Glomerular visceral epithelial cell (primary cell): ENCODE measurements around the gene PIGC.

ENCODE experiments used
- DNase-seq: peaks from one replicate; pipeline ENCODE4 v3.0.0-alpha.2; 2016; ENCODE audit errors: extremely low spot score

PIGC gene

DNA sequence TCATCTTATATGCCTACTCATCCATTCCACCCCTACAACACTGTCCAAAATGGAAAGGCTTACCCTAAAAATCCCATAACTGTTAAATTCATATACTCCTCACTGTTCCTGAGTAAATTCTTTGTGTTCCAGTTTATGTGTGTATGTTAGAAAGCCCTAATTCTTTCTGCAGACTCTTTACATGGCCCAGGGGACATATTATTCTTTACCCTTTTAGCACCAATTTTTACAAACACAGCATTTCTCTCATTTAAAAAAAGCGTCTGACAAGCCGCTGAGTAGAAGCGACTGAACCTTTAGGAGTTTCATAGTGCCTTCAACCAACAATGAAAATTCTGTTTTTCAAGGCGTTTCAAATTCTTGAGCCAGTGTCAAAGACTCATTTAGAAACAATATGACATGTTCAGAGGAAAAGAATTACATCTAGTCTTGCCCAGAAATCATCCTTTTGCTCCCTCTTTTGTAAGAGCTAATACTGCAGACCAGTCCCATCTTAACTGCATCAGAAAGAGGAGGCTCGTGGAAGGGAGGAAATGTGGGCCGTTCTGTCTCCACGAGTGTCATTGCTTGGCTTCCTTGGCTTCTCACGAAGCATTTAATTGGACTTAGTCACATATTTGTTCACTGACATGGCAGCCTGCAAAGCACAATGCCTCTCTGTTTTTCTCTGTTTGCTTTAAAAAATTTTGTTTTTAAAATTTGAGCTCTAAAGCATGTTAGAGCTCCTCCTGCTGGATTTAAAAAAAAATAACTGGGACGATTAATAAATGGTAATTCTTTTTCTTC, 44.7 kb downstream of the PIGC start:
- peak; percentile 85 for DNase-seq

DNA sequence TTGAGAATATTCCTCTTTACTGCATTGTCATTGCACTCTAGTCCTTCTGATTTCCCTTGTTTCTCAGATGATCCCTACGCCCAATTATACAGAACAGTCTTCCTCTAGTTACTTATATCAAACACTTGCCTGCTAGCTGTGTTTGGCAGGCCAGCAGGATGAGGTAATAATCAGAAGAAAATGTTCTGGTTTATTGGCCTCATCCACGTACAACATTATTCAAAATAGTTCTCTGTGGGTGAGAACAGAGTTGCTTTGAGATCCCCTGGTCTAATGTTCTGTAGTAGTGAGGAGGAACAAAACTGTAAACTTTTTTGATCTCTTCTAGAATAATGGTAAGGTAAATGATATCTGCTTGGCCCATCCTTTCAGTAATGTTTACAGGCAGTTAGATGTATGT, 45.7 kb downstream of the PIGC start:
- DNase-seq: no peak

DNA sequence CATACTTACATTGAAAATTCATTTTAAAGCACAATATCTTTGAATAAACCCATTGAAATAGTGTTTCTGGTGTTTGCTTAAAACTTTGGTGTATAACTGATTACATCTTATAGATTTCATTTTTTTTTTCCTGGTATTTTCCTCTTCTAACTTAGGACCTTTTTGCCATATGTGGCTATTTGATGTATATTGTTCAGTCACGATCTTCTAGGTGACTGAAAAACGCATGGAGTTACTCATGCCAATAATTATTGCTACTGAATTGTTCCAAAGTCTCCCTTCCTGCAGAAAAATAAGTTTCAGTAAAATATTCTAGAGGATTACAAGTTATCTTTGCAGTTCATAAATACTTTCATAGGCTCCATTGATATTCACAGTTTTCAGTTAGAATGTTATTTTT, 46.2 kb downstream of the PIGC start:
- no peak for DNase-seq

DNA sequence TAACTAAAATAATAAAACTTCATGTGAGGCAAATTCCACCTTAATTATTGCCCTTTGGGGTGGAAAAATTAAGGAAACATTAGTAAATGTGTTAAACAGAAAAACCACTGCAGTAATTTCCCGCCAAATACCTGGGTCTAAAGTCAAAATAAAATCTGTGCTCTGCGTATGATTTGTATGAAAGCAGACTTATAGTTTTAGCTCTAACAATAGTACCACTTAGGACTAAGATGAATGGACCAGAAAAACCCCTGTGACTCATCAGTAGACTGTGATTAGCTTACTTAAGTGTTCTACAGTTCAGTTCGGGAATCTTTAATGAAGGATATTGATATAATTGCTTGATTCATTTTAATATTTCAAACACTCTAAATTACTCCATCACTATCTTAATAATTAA, 46.6 kb downstream of the PIGC start:
- peak; percentile 37 for DNase-seq

DNA sequence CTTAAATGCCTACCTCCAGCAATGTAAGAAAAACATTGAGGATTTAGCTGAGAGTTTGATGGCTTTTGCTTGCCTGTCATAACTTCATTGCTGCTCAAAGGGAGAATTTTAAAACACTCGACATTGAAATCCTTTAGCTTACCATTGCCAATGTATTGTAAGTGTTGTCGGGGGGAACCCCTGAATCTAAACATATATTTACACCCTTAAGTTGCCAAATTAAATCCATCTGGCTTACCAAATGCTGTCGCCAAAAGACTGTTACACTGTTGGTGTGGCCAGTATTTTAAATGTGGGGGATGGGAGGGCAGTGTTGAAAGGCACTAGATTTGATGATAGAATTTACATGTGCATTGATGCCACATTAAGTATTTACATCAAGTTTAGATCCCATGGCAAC, 48.3 kb downstream of the PIGC start:
- no peak for DNase-seq

DNA sequence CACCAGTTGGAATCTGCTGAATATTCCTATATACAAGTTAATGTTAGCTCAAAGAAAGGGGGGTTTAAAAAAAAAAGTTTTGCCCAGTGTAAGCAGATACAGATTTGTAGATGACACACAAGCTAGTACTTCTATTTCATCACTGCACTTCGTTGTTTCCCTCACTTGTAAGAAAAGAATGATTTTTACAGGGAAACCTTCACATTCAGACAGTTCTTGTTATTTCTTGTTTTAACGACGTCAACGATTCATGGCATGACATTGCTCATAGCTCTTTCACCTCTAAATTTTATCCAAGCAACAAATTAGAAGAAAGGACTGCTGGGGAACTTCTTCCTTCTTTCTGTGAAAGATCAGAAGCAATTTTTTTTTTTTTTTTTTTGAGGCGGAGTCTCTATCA, 49.1 kb downstream of the PIGC start:
- no peak for DNase-seq

DNA sequence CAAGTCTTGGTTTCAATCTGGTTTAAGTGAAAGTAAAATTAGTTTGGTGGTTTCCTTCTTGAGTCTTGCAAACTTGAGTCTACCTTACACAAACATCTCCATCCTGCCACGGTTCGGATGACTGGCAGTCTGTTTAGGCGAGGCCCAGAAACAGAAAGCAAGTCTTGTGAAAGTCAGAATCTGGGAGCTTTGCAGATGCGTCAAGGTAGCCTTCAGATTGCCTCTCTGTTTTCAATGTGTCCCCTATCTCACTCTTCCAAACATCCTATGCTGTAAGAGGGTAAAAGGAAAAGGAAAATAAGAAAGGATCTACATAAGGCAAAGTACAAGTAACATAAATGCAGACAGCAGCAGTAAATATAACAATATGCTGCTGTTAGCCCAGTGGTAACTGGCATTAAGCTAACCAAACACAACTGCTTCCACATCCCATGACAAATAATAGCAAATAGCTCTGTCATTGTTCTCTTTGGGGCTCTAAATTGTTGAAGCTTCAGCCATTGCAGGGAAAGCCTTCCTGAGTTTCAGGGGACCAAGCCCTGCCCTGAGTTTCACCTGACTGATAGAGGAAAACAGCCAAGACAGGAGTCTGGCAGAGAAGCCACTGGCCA, 49.6 kb downstream of the PIGC start:
- DNase-seq: peak; percentile 43

DNA sequence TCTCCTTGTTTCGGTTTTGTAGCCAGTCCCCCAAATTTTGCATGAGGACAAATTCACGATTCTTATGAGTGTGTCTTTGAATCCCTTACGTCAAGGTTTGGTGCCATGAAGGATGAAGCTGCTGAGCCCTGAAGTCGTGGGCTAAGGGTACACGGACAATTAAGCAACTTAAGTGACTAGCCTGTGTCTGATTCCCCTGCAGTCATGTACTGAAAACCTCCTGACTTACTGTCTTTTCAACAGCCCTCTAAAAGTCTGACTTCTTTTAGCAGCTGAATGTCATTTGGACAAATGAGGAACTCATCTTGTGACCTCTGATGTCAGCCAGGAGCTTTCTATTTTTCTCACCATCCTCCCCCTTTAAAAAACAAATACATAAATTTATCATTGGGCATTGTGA, 50.5 kb downstream of the PIGC start:
- no peak for DNase-seq

DNA sequence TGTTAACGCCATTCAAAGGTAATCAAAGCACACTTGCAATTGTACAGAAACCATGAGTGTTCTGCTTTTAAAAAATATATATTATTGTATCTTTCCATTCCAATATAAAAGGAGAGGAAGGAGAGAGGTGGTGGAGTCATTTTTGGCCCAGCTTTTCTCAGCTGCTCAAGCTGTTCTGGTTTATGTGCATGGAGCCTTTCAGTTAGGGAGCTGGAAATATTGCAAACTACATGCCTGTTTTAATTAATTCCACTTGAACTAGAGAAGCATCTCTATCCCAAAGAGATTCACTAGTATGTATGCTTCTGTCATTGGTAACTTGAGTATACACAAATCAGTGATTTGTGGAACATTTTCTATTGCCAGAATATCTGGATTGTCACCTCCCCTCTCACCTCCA, 51.9 kb downstream of the PIGC start:
- no peak for DNase-seq
